IMR-90 (cell line): ENCODE data around the gene ABHD17A.

Source experiments
- CTCF ChIP-seq: conservative IDR thresholded peaks from 2 replicates; pipeline ENCODE4 v1.5.1; 2012; ENCODE audit warnings: mild to moderate bottlenecking, low read depth, low read length, improper control_type of control experiment
- POLR2A ChIP-seq: IDR thresholded peaks from 2 replicates; pipeline ENCODE4 v1.6.1; 2012; ENCODE audit warnings: mild to moderate bottlenecking, low read depth, low read length
- RFX5 ChIP-seq: IDR thresholded peaks from 2 replicates; pipeline ENCODE4 v1.8.0; 2012; ENCODE audit warnings: low read depth, mild to moderate bottlenecking, low read length, moderate library complexity
- SMC3 ChIP-seq: fragments of 150-350 bp; IDR thresholded peaks from 2 replicates; pipeline ENCODE4 v1.6.1; 2016; ENCODE audit warnings: low read depth, mild to moderate bottlenecking, antibody characterized with exemption, low read length, moderate library complexity
- USF2 ChIP-seq: fragments of 150-350 bp; IDR thresholded peaks from 2 replicates; pipeline ENCODE4 v1.6.1; 2017; ENCODE audit warnings: mild to moderate bottlenecking, antibody characterized with exemption, low read length, low read depth

- TF ChIP-seq CTCF (no peak), POLR2A (no peak), RFX5 (no peak), SMC3 (no peak), USF2 (no peak)
These were observed 40.2 kb upstream of the ABHD17A start for GRCh38 chr19:1925544-1925943.
